Cerebellar nuclear complex (tissue), 1 donor: ENCODE results near the gene SLC10A7.

ENCODE experiments used
- DNase-seq, 2 experiments: peaks; one replicate each; lab custom pipeline; 2025; lab: John Stamatoyannopoulos, UW

SLC10A7 gene

GRCh38 chr4:146310319-146311021, 211.3 kb downstream of the SLC10A7 start:
- DNase-seq, result no peak

GRCh38 chr4:146308951-146309350, 212.8 kb downstream of the SLC10A7 start:
- no peak for DNase-seq

GRCh38 chr4:146302822-146303221, 218.9 kb downstream of the SLC10A7 start:
- no peak for DNase-seq

- no peak for DNase-seq
These were observed 222.1 kb downstream of the SLC10A7 start for GRCh38 chr4:146299607-146300006.

- no peak for DNase-seq
These were observed 227.0 kb downstream of the SLC10A7 start for GRCh38 chr4:146294776-146295175.

GRCh38 chr4:146292508-146292907, 229.2 kb downstream of the SLC10A7 start:
- no peak for DNase-seq

GRCh38 chr4:146291313-146291712, 230.4 kb downstream of the SLC10A7 start:
- DNase-seq, result no peak

- DNase-seq, result no peak
These were observed 233.5 kb downstream of the SLC10A7 start for GRCh38 chr4:146288193-146288592.

GRCh38 chr4:146285037-146285436, 236.7 kb downstream of the SLC10A7 start:
- no peak for DNase-seq

GRCh38 chr4:146283758-146284651, 237.7 kb downstream of the SLC10A7 start:
- no peak for DNase-seq

GRCh38 chr4:146282657-146283056, 239.1 kb downstream of the SLC10A7 start:
- no peak for DNase-seq

- no peak for DNase-seq
These were observed 242.8 kb downstream of the SLC10A7 start for GRCh38 chr4:146278986-146279385.

GRCh38 chr4:146275370-146275769, 246.4 kb downstream of the SLC10A7 start:
- DNase-seq, result no peak

- DNase-seq, result no peak
These were observed 247.0 kb downstream of the SLC10A7 start for GRCh38 chr4:146274774-146275173.

- no peak for DNase-seq
These were observed 248.4 kb downstream of the SLC10A7 start for GRCh38 chr4:146273204-146273901.

- DNase-seq, result no peak
These were observed 250.3 kb downstream of the SLC10A7 start for GRCh38 chr4:146271466-146271865.

- DNase-seq, result no peak
These were observed 252.5 kb downstream of the SLC10A7 start for GRCh38 chr4:146269228-146269653.

- no peak for DNase-seq
These were observed 253.9 kb downstream of the SLC10A7 start for GRCh38 chr4:146267826-146268225.

GRCh38 chr4:146265950-146266490, 255.7 kb downstream of the SLC10A7 start:
- no peak for DNase-seq

- no peak for DNase-seq
These were observed 257.9 kb downstream of the SLC10A7 start for GRCh38 chr4:146263793-146264192.

- DNase-seq, result no peak
These were observed 260.7 kb downstream of the SLC10A7 start for GRCh38 chr4:146261041-146261440.

- DNase-seq, result no peak
These were observed 261.2 kb downstream of the SLC10A7 start for GRCh38 chr4:146260521-146260920.
